SK-N-MC (cell line): ENCODE data around the gene ST6GAL1.

Experiments
- EZH2 ChIP-seq: fragments of 200-600 bp; sonication (generic); IDR thresholded peaks from one replicate; pipeline ENCODE4 v1.6.1; 2017; ENCODE audit warnings: antibody characterized with exemption
- FOXP2 ChIP-seq: optimal IDR thresholded peaks from 2 replicates; pipeline ENCODE3; 2011; ENCODE audit warnings: mild to moderate bottlenecking, moderate library complexity; ENCODE audit not compliant: insufficient read depth; ENCODE audit errors: extremely low read length, control extremely low read depth
- POLR2AphosphoS5 ChIP-seq: IDR thresholded peaks from 2 replicates; pipeline ENCODE4 v1.6.1; 2012; ENCODE audit warnings: mild to moderate bottlenecking, low read depth, low read length, borderline replicate concordance

DNA sequence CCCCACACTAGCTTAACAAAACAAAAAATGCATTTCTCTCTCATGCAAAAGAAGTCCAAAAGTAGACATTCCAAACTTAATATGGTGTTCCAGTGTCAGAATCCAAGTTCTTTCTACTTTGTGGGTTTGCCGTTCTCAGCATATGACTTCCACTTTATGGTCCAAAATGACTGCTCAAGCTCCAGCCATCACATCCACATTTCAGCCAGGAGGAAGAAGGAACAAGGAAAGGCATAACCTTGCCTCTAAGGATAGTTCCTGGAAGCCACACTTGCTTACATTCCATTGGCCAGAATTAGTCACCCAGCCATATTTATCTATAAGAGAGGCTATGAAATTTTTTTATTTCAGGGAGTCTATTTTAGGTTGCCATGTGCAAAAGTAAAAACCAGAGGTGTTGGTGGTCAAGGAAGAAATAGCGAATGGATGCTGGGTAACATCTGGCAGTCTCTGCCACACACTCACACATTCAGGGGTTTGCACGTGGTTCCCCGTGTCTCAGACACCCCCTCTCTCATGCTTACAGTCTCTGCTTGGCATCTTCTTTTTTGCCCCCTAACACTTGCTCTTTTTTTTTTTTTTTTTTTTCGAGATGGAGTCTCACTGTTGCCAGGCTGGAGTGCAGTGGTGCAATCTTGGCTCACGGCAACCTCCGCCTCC, 139.7 kb downstream of the ST6GAL1 start:
- TF ChIP-seq POLR2AphosphoS5 = no peak
- TF ChIP-seq EZH2 = no peak
- TF ChIP-seq FOXP2 = no peak
